Epithelial cell of esophagus (primary cell): ENCODE results near the gene CDK4.

Experiments
- DNase-seq: peaks from one replicate; pipeline ENCODE4 v3.0.0; 2010; ENCODE audit warnings: low read depth
- H3K4me3 ChIP-seq: 2 replicates; pipeline ENCODE4 v1.5.1; 2011; ENCODE audit warnings: mild to moderate bottlenecking, low read length, control low read depth
- CTCF ChIP-seq: IDR thresholded peaks from 2 replicates; pipeline ENCODE4 v1.5.1; 2011; ENCODE audit warnings: low read depth, mild to moderate bottlenecking, low read length, control low read depth, inconsistent platforms; ENCODE audit not compliant: insufficient read depth; ENCODE audit errors: missing control alignments

Gene CDK4

DNA sequence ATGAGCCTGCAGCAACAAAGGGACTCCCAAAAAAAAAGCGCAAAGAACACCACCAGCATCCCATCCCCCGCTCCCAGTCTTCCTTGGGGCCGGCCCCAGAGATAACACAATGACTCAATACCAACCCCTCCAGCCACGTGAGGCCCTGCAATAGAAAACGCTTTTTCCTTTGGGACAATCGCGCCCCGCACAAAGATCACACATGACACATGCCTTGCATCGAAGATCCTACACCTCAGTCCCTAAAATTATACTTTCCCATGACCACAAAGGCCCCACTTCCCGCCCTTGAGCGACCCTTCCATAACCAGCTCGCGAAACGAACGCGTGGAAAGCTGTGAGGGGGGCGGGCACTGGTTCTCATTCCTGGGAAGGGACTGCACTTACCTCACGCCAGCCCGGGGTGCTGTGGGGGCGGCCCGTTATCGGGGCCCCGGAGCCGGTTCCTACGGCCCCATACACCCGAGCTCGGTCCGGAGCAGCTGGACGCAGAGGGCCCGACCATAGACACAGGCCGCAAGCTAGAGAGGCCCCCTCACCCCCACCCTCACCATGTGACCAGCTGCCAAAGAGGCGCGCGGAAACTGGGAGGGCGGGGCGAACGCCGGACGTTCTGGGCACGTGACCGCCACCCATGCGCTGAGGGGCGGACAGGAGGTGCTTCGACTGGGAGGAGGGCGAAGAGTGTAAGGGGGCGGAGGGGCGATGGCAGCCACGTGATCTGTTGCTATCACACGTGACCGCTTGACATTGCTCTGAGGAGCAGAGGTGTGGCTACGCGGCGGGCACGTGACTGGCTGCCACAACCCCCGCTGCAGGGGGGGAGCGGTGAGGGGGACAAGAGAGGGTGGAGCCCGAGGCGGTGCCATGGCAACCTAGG is at the start of gene CDK4:
CDK4 (minus strand) TSS at position 523 of the 880 bp plus-strand sequence. CDS start 593 bp downstream, outside the sequence.
- no peak for TF ChIP-seq CTCF
- DNase-seq = peak; percentile 100
- H3K4me3 ChIP-seq = peak within 1 kb of the TSS; percentile 94

DNA sequence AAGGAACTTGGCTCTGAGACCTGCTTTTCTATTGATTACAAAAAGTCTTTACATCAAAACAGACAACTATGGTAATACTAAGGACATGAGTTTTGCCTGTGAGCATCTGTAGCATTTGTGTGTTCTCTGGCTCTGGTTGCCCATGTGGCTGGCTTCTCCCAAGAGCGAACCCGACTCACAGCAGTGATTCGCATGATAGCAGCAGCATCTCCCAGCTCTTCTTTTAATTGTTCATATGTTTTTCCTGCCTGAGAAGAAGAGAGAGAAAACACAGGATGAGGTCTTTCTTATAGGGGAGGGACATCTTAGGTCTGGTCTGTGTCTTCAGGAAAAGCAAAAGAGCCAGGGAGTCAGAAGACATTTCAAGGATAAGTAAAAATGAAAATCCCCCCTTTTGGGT is 48.9 kb upstream of the CDK4 start:
- DNase-seq = no peak
- TF ChIP-seq CTCF = no peak
- H3K4me3 ChIP-seq = no peak overlapping the region

GRCh38 chr12:57797933-57798332 is 45.8 kb upstream of the CDK4 start:
- no peak for DNase-seq
- no peak for TF ChIP-seq CTCF
- no peak overlapping the region for H3K4me3 ChIP-seq

DNA sequence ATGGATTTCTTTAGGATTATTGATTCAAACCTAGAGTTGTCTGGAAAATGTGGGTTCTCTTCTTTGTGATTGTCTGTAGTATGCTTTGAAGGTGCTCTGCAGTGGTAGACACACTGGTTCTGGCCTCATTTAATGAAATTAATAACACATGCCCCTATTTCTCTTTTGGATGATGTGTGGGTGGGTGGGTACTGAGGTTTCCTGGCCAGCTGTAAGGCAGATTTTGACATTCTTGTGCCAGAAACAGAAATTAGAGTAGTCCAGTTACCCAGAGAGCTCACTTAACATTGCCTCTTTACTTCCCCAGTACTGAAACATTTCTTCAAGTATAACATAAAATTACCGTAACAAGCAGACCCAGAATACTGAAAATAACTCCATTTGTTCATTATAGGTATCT is 44.9 kb upstream of the CDK4 start:
- DNase-seq = no peak
- TF ChIP-seq CTCF = no peak
- no peak overlapping the region for H3K4me3 ChIP-seq

DNA sequence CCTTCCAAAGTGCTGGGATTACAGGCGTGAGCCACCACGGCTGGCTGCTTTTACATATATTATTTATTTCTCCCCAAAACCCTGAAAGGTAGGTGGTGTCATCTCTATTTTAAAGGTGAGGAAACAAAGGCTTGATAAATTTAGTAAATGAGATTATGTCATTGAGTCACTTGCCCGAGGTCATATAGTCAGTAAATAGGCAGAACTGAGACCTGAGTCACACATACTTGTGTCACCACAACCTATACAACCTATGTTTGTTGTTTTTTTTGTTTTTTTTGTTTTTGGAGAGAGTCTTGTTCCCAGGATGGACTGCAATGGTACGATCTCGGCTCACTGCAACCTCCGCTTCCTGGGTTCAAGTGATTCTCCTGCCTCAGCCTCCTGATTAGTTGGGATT is 43.2 kb upstream of the CDK4 start:
- no peak for TF ChIP-seq CTCF
- no peak overlapping the region for H3K4me3 ChIP-seq
- peak; percentile 96 for DNase-seq

DNA sequence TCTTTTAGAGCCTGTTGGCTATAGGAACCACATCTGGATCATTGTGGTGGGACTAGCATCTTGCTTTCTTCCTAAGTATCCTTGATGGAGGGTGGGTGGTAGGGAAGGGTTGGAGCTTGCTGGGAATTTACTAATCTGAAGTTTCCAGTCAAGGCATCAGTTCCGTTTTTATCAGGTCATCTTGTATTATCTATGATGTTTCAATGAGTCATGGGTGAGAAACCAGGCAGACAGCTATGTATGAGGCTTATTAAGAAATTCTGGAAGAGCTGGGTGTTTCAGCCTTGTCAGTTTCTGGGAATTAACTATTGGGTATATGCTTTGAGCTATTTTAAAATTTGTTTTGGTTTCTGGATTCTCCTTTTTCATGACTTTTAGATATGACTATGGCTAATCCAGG is 41.8 kb upstream of the CDK4 start:
- H3K4me3 ChIP-seq = no peak overlapping the region
- peak; percentile 94 for DNase-seq
- TF ChIP-seq CTCF = no peak

- no peak for TF ChIP-seq CTCF
- DNase-seq = no peak
- H3K4me3 ChIP-seq = no peak overlapping the region
Measured at GRCh38 chr12:57783861-57784260, 31.8 kb upstream of the CDK4 start.
